ENCODE measurements around the gene DDIT4L. TPM values are rescaled to one million over a fixed set of nuclear protein-coding genes. Genes with fewer than 3 reads are reported as not detected.

The DDIT4L gene
- total and polyA plus RNA-seq, 2 of the 13 experiments (the other 11 are each of a cell fraction or from before 2014, with no cell fraction given), result not detected

GRCh38 chr4:100165809-100166208 lies 24.5 kb downstream of the DDIT4L start:
- Histone ChIP-seq H3K9ac (ENCODE audit: insufficient read depth, low read depth, low read length) (no peak overlapping the region), H3K9me3 (ENCODE audit: low read length) (peaks cover 19% of the 10 kb centered on the region), H4K20me1 (ENCODE audit: insufficient read depth, low read length) (no peaks in the 10 kb centered on the region), H3K36me3 (replicated peaks in 1 of 2; ENCODE audit: control insufficient read depth in 1 of 2, insufficient read depth in 2 of 2, low read length in 2 of 2) (no peaks in the 10 kb centered on the region), H3K79me2 (ENCODE audit: insufficient read depth, low read length) (no peaks in the 10 kb centered on the region), H3K4me2 (ENCODE audit: low read depth, low read length) (no peak overlapping the region), H2AFZ (ENCODE audit: low read length) (no peak overlapping the region), H3K4me3 (replicated peaks in 1 of 3; ENCODE audit: insufficient read depth in 1 of 3, low read depth in 2 of 3, low read length in 3 of 3) (no peak overlapping the region), H3K27ac (ENCODE audit: extremely low read length, insufficient read depth, low read length) (no peak overlapping the region), H3K27me3 (ENCODE audit: control insufficient read depth in 1 of 2, insufficient read depth in 2 of 2, low read length in 2 of 2) (no peaks in the 10 kb centered on the region; a peak in 1 of 5 replicates), H3K4me1 (ENCODE audit: insufficient read depth, low read length) (no peaks in the 10 kb centered on the region)
- no TSS peak for BruUV-seq (replicated peaks)
- CTCF ChIA-PET (ENCODE audit: low intra/inter-chr PET ratio, low total read pairs), result no interaction called here
- DNase-seq (ENCODE audit: low spot score), result no peak
- no peak for FAIRE-seq
- 0% methylated on average over 1 of the region's 1 CpG for WGBS (ENCODE audit: low lambda C conversion rate)
- in situ Hi-C loops (cut with HindIII; ENCODE audit: extremely low pct_ligation_motif_present, low pct_unique_long_range_greater_than_20kb), result no loop called here
- no peak for ATAC-seq
- POLR2A ChIA-PET, result no interaction called here
- TF ChIP-seq ZNF792 (CRISPR knock-in tag; IDR thresholded peaks at IDR 0.05) (no peak), ZFAT (CRISPR knock-in tag; conservative IDR thresholded peaks at IDR 0.05) (no peak), ZBTB25 (CRISPR knock-in tag; IDR thresholded peaks at IDR 0.05) (no peak), ZNF574 (CRISPR knock-in tag; IDR thresholded peaks at IDR 0.05) (no peak), CREM (IDR thresholded peaks at IDR 0.05) (no peak), CREM (CRISPR knock-in tag; IDR thresholded peaks at IDR 0.05) (no peak), ZNF572 (CRISPR knock-in tag; IDR thresholded peaks at IDR 0.05) (no peak), ZNF589 (CRISPR knock-in tag; conservative IDR thresholded peaks at IDR 0.05) (no peak), ZNF496 (CRISPR knock-in tag; IDR thresholded peaks at IDR 0.05; ENCODE audit: insufficient replicate concordance) (no peak), ZNF720 (CRISPR knock-in tag; IDR thresholded peaks at IDR 0.05) (no peak), ARNT (IDR thresholded peaks at IDR 0.05) (no peak)
- intact Hi-C loops (cut with micrococcal nuclease; ENCODE audit: unreplicated experiment), result no loop called here
